WTC11 (cell line): ENCODE results near the gene TAPBP. TPM values are rescaled to one million over a fixed set of nuclear protein-coding genes. Genes with fewer than 3 reads are reported as not detected.

Experiments
- ATAC-seq: fragments of 200-7000 bp; cut with Tn5 transposase; 2 replicates; pipeline ENCODE4 v1.10.0; 2021; ENCODE audit warnings: mild to moderate bottlenecking, moderate library complexity
- CTCF ChIA-PET: fragments of 300-600 bp; sonication (Branson Sonifier 250); formaldehyde crosslinking; loops from one replicate; lab custom pipeline; 2021; ENCODE audit warnings: antibody characterized with exemption; lab: Charles Lee
- POLR2A ChIA-PET: fragments of 350-600 bp; sonication (Branson Sonifier 250); formaldehyde crosslinking; loops from one replicate; lab custom pipeline; 2021; ENCODE audit warnings: antibody characterized with exemption; lab: Charles Lee
- DNase-seq: peaks from one replicate; pipeline ENCODE4 v3.0.0; 2021; ENCODE audit warnings: low spot score
- H3K27ac Mint-ChIP-seq: 2 replicates; pipeline ENCODE4 v1.8.0; 2021; ENCODE audit warnings: mixed read lengths
- H3K27me3 Mint-ChIP-seq: 2 replicates; pipeline ENCODE4 v1.8.0; 2021; ENCODE audit warnings: low read depth, mild to moderate bottlenecking, moderate library complexity, mixed read lengths
- H3K36me3 Mint-ChIP-seq: 2 replicates; pipeline ENCODE4 v1.8.0; 2021; ENCODE audit warnings: mixed read lengths
- H3K4me1 Mint-ChIP-seq: 2 replicates; pipeline ENCODE4 v1.8.0; 2022; ENCODE audit warnings: mixed read lengths
- H3K4me3 Mint-ChIP-seq: 2 replicates; pipeline ENCODE4 v1.8.0; 2021; ENCODE audit warnings: mild to moderate bottlenecking, moderate library complexity, mixed read lengths
- H3K9me3 Mint-ChIP-seq: 2 replicates; pipeline ENCODE4 v1.8.0; 2021; ENCODE audit warnings: mixed read lengths
- AFF4 ChIP-seq: sonication (generic); formaldehyde crosslinking; IDR thresholded peaks from 2 replicates; pipeline ENCODE4 v1.8.1; 2023; ENCODE audit warnings: mild to moderate bottlenecking, missing genetic modification reagents, borderline replicate concordance
- AR ChIP-seq: fragments of 250-450 bp; sonication (Bioruptor Pico); IDR thresholded peaks from 2 replicates; pipeline ENCODE4 v1.9.0; 2021; ENCODE audit warnings: mild to moderate bottlenecking
- ARID4B ChIP-seq: sonication (generic); formaldehyde crosslinking; IDR thresholded peaks from 2 replicates; pipeline ENCODE4 v1.8.0; 2023; ENCODE audit warnings: missing genetic modification reagents, mild to moderate bottlenecking, borderline replicate concordance
- CREM ChIP-seq: sonication (generic); formaldehyde crosslinking; IDR thresholded peaks from 2 replicates; pipeline ENCODE4 v1.8.1; 2022; ENCODE audit warnings: mild to moderate bottlenecking, missing genetic modification reagents, moderate library complexity
- ERG ChIP-seq: fragments of 250-450 bp; sonication (Bioruptor Pico); IDR thresholded peaks from 2 replicates; pipeline ENCODE4 v1.8.0; 2021; ENCODE audit warnings: mild to moderate bottlenecking
- GRHL2 ChIP-seq: fragments of 250-450 bp; sonication (Bioruptor Pico); IDR thresholded peaks from 2 replicates; pipeline ENCODE4 v1.8.0; 2022; ENCODE audit warnings: mild to moderate bottlenecking, moderate library complexity; ENCODE audit not compliant: insufficient replicate concordance, severe bottlenecking
- NFYB ChIP-seq: sonication (generic); formaldehyde crosslinking; conservative IDR thresholded peaks from 2 replicates; pipeline ENCODE4 v1.8.0; 2022; ENCODE audit warnings: low read depth, missing genetic modification reagents
- NR3C1 ChIP-seq: sonication (generic); formaldehyde crosslinking; conservative IDR thresholded peaks from 2 replicates; pipeline ENCODE4 v1.8.1; 2023; ENCODE audit warnings: low read depth, mild to moderate bottlenecking, missing genetic modification reagents
- SMAD3 ChIP-seq: sonication (generic); formaldehyde crosslinking; IDR thresholded peaks from 2 replicates; pipeline ENCODE4 v1.8.0; 2022; ENCODE audit warnings: missing genetic modification reagents, mild to moderate bottlenecking, borderline replicate concordance
- USF1 ChIP-seq: sonication (generic); formaldehyde crosslinking; IDR thresholded peaks from 2 replicates; pipeline ENCODE4 v1.8.0; 2022; ENCODE audit warnings: mild to moderate bottlenecking, missing genetic modification reagents
- ZNF396 ChIP-seq: fragments of 250-450 bp; sonication (Bioruptor Pico); IDR thresholded peaks from 2 replicates; pipeline ENCODE4 v1.8.0; 2021; ENCODE audit warnings: mild to moderate bottlenecking, moderate library complexity, borderline replicate concordance
- total RNA-seq: library from RNA; stranded (reverse); gene quantifications from 3 replicates; pipeline ENCODE4 v1.2.3, GENCODE V29; 2021

TAPBP gene
- total RNA-seq, 1 experiment from 2014 or later = 43.5 TPM

GRCh38 chr6:33278392-33278741, 35.5 kb downstream of the TAPBP start (continued):
- no peak for TF ChIP-seq NR3C1 (CRISPR knock-in tag)
- no peak for TF ChIP-seq CREM (CRISPR knock-in tag)
- no peak for TF ChIP-seq ARID4B (CRISPR knock-in tag)
- TF ChIP-seq USF1 (CRISPR knock-in tag) = no peak
- TF ChIP-seq SMAD3 (CRISPR knock-in tag) = no peak
- no peak for TF ChIP-seq ZNF396 (CRISPR knock-in tag)
- no peak for TF ChIP-seq ERG (CRISPR knock-in tag)
- no peak for TF ChIP-seq GRHL2 (CRISPR knock-in tag)
- TF ChIP-seq NFYB (CRISPR knock-in tag) = no peak
- no peak for TF ChIP-seq AFF4 (CRISPR knock-in tag)

GRCh38 chr6:33277663-33278391, 36.1 kb downstream of the TAPBP start:
- POLR2A ChIA-PET = interaction anchor here (0.6 to 3.2 kb wide), 16 partner anchors 12 to 306 kb away, joined by 3 to 27 read pairs (median 4); partner anchors contain the start of genes PFDN6, RGL2, TAPBP and WDR46
- H3K27me3 Mint-ChIP-seq = no peaks in the 10 kb centered on the region
- H3K9me3 Mint-ChIP-seq = no peaks in the 10 kb centered on the region
- ATAC-seq (peak; percentile 0; the same call in 1 of the 2 replicates), DNase-seq (peak; percentile 32)
- H3K36me3 Mint-ChIP-seq = peaks cover 44% of the 10 kb centered on the region
- 0 out of 2 replicates have a peak, but pooled peaks have one; percentile 11 for TF ChIP-seq ARID4B (CRISPR knock-in tag)
- TF ChIP-seq AR (CRISPR knock-in tag) = no peak
- peaks cover 48% of the 10 kb centered on the region for H3K4me1 Mint-ChIP-seq
- CTCF ChIA-PET = interaction anchor here (0.6 to 3.1 kb wide), 39 partner anchors 12 to 1329 kb away, joined by 3 to 40 read pairs (median 5); partner anchors contain the start of genes BAK1, HSD17B8, PFDN6 and PHF1
- peak overlapping the region; percentile 97 for H3K27ac Mint-ChIP-seq
- peak overlapping the region; percentile 82 for H3K4me3 Mint-ChIP-seq
